Measurements from ENCODE around the gene MRPS11. TPM values are rescaled to one million over a fixed set of nuclear protein-coding genes. Genes with fewer than 3 reads are reported as not detected.
"Not testable (repeated sequence)": the region's sequence is repeated elsewhere in the genome, so short reads cannot be mapped to it uniquely, and the experiment has no call there.

The MRPS11 gene
- total and polyA plus RNA-seq, 3 donors from 2014 or later = 33.2 to 82.4 (median 33.9) TPM

GRCh38 chr15:88511161-88511560 is 43.7 kb downstream of the MRPS11 start:
- 95 to 100% methylated on average over 2 of the region's 2 CpGs for WGBS, 2 donors
- Histone ChIP-seq H3K27ac (no peak overlapping the region), H3K4me1 (no peaks in the 10 kb centered on the region), H3K4me3 (no peak overlapping the region), H3K9me3 (no peaks in the 10 kb centered on the region), H3K27me3 (no peaks in the 10 kb centered on the region), H3K36me3 (ENCODE audit: low read depth, missing control alignments) (no peaks in the 10 kb centered on the region)
- no peak for TF ChIP-seq POLR2A (IDR thresholded peaks at IDR 0.05)
- no peak for DNase-seq
- intact Hi-C loops (cut with DNase I; ENCODE audit: low total_unique reads) = no loop called here

DNA sequence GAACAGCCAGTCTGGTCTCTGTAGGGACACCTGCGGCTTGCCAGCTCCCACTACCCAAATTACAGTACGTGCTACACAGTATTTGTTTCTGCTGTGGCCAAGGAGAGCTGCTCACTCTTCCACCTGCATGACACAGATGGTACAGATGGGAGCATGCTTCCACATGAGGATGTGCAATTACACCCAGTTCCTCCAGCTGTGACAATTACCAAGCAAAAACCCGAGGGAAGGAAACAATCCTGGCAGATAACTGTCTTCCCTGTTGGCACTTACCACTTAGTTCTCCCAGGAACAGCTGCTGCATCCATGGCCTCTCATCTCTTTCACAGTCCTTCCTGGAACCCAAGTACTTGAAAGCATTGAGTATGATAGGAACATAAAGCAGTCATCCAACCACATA is 44.6 kb downstream of the MRPS11 start:
- Histone ChIP-seq H3K27me3 (no peaks in the 10 kb centered on the region), H3K4me1 (no peaks in the 10 kb centered on the region), H3K4me3 (no peak overlapping the region), H3K36me3 (ENCODE audit: low read depth, missing control alignments) (no peaks in the 10 kb centered on the region), H3K27ac (no peak overlapping the region), H3K9me3 (no peaks in the 10 kb centered on the region)
- TF ChIP-seq POLR2A (IDR thresholded peaks at IDR 0.05) (no peak), CTCF (IDR thresholded peaks at IDR 0.05) (no peak)
- 92 to 95% methylated on average over 3 of the region's 3 CpGs for WGBS, 2 donors
- DNase-seq = no peak
- intact Hi-C loops (cut with DNase I; ENCODE audit: low total_unique reads) = no loop called here

DNA sequence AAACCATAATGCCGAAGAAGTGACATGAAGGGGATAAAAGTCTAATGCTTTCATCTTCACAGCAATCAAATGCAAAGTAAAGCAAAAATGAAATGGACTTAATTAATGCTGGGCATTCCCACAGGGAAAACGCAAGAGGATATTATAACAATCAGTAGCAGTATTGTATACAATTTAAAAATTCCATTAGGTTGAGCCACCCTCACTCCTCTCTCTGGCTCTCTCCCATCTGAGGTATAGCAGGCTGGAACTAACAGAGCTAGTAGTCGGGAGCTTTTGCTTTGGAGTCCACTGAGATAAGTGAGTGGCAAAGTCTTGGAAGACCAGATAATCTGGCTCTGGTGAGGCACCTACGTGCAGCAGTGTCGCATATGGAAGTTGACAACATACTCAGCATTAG is 45.1 kb downstream of the MRPS11 start:
- no peak for TF ChIP-seq POLR2A (IDR thresholded peaks at IDR 0.05)
- no peak for TF ChIP-seq CTCF (IDR thresholded peaks at IDR 0.05)
- no peak for DNase-seq
- H3K27me3 ChIP-seq = no peaks in the 10 kb centered on the region
- H3K9me3 ChIP-seq = no peaks in the 10 kb centered on the region
- intact Hi-C loops (cut with DNase I; ENCODE audit: low total_unique reads) = no loop called here
- H3K4me1 ChIP-seq = no peaks in the 10 kb centered on the region
- WGBS, 2 donors = 91 to 96% methylated on average over 5 of the region's 5 CpGs
- no peaks in the 10 kb centered on the region for H3K36me3 ChIP-seq (ENCODE audit: low read depth, missing control alignments)
- H3K27ac ChIP-seq = no peak overlapping the region
- no peak overlapping the region for H3K4me3 ChIP-seq

DNA sequence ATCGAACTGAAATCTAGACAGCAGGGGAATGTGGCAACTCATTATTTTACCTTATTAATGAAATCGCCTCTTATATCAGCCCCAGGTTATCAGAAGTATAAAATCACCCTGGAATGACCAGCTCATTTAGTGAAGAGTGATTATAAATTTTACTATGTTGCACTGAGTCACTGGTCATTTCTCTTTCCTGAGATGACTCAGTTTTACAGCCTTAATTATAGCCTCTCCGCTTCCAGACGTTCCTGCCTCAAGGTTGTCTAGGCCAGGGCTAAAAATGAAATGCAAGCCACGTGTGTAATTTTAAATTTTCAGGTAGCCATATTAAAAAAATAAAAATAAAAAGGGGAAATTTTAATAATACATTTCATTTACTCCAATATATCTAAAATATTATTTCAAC is 45.7 kb downstream of the MRPS11 start:
- Histone ChIP-seq H3K9me3 (no peaks in the 10 kb centered on the region), H3K27ac (no peak overlapping the region), H3K36me3 (ENCODE audit: low read depth, missing control alignments) (no peaks in the 10 kb centered on the region), H3K4me3 (no peak overlapping the region), H3K4me1 (no peaks in the 10 kb centered on the region), H3K27me3 (no peaks in the 10 kb centered on the region)
- no peak for TF ChIP-seq CTCF (IDR thresholded peaks at IDR 0.05)
- TF ChIP-seq POLR2A (IDR thresholded peaks at IDR 0.05) = no peak
- WGBS, 2 donors = 85 to 91% methylated on average over 5 of the region's 5 CpGs
- intact Hi-C loops (cut with DNase I; ENCODE audit: low total_unique reads) = no loop called here
- no peak for DNase-seq

GRCh38 chr15:88518903-88519302 is 51.4 kb downstream of the MRPS11 start:
- no peaks in the 10 kb centered on the region for H3K4me1 ChIP-seq
- H3K27ac ChIP-seq = no peak overlapping the region
- H3K27me3 ChIP-seq = no peaks in the 10 kb centered on the region
- no peak for DNase-seq
- 93% methylated on average over 3 of the region's 3 CpGs for WGBS, 2 donors
- no peak for TF ChIP-seq POLR2A (IDR thresholded peaks at IDR 0.05)
- H3K4me3 ChIP-seq = no peak overlapping the region
- intact Hi-C loops (cut with DNase I; ENCODE audit: low total_unique reads) = no loop called here
- no peaks in the 10 kb centered on the region for H3K9me3 ChIP-seq
- no peaks in the 10 kb centered on the region for H3K36me3 ChIP-seq (ENCODE audit: low read depth, missing control alignments)

DNA sequence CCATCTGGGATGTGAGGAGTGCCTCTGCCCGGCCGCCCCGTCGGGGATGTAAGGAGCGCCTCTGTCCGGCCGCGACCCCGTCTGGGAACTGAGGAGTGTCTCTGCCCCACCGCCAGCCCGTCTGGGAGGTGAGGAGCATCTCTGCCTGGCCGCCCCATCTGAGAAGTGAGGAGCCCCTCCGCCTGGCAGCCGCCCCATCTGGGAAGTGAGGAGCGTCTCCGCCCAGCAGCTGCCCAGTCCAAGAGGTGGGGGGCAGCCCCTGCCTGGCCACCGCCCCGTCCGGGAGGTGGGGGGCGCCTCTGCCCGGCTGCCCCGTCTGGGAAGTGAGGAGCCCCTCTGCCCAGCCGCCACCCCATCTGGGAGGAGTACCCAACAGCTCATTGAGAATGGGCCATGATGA is 56.6 kb downstream of the MRPS11 start:
- H3K36me3 ChIP-seq (ENCODE audit: low read depth, missing control alignments); H3K27ac ChIP-seq; H3K9me3 ChIP-seq; intact Hi-C loops (cut with DNase I; ENCODE audit: low total_unique reads); DNase-seq; H3K4me3 ChIP-seq; H3K4me1 ChIP-seq; H3K27me3 ChIP-seq: not testable (repeated sequence)
- 84 to 90% methylated on average over 9 to 19 of the region's 23 CpGs for WGBS, 2 donors
